GM10266 (cell line): ENCODE results near the gene CACNA1E.

Source experiments
- DNase-seq: peaks from one replicate; pipeline ENCODE4 v3.0.0; 2012; ENCODE audit errors: extremely low spot score
- TF ChIP-seq, protein P1 (sequence below): IDR thresholded peaks from 2 replicates; pipeline ENCODE4 v1.5.1; 2012; ENCODE audit warnings: mild to moderate bottlenecking, low read depth; ENCODE audit not compliant: control insufficient read depth, insufficient read depth; ENCODE audit errors: missing control alignments

The CACNA1E gene

DNA sequence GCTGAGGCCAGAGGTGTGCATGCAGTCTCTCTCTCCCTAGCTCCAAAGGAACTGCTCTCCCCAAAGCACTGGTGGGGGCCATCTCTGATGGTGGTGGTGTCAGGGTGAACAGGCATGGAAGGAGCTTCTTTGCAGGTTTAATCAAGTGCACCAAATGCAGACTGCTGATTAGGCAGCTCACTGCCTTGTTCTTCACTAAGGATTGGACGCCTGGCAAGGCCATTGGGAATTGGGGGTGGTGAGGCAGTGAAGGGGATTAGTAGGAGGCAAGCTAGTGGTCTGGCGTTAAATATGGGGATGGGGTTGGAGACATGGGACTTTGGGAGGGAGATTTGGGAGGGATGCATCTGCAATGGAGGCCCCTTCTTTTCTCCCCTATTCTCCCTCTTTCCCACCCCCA lies 1.5 kb downstream of the CACNA1E start:
- DNase-seq, result no peak
- TF ChIP-seq, protein P1, sequence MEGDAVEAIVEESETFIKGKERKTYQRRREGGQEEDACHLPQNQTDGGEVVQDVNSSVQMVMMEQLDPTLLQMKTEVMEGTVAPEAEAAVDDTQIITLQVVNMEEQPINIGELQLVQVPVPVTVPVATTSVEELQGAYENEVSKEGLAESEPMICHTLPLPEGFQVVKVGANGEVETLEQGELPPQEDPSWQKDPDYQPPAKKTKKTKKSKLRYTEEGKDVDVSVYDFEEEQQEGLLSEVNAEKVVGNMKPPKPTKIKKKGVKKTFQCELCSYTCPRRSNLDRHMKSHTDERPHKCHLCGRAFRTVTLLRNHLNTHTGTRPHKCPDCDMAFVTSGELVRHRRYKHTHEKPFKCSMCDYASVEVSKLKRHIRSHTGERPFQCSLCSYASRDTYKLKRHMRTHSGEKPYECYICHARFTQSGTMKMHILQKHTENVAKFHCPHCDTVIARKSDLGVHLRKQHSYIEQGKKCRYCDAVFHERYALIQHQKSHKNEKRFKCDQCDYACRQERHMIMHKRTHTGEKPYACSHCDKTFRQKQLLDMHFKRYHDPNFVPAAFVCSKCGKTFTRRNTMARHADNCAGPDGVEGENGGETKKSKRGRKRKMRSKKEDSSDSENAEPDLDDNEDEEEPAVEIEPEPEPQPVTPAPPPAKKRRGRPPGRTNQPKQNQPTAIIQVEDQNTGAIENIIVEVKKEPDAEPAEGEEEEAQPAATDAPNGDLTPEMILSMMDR, result no peak

DNA sequence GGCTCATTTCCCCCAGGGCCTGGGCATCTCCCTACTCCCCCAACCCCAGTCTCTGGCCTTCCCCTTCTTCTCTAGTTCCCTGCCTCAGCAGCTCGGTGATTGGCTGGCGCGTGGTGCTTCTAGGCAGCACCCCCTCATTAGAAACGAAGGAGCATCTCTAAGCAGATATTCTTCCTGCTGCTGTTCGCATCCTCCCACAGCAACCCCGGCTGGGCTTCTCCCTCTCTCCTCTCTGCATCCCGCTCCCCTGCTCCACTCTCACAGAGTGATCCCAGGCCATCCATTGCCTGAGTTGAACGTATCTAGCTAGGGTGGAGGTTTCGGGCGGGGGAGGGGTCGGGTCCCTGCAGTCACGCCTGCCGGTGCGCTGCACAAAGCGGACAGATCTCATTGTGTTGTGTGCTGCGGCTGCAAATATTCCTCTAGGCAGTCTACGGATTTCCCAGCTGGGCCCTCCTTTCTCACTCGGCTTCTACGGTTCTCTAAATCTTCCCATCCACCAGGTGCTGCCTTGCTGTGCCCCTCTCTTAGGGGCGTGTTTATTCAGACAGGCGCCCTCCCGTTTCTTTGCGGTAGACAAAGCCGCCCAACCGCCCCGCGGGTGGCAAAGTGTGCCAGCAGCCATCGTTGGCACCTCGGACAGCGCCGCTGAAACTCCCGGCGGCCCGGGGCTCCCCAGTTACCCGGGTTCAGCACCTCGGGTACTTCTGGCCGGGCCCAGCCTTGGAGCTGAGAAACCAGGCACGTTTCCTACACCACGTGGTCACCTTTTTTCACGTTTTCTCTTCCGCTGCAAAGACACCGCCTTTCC lies 2.2 kb downstream of the CACNA1E start:
- peak; percentile 81 for DNase-seq
- TF ChIP-seq, protein P1, result no peak

DNA sequence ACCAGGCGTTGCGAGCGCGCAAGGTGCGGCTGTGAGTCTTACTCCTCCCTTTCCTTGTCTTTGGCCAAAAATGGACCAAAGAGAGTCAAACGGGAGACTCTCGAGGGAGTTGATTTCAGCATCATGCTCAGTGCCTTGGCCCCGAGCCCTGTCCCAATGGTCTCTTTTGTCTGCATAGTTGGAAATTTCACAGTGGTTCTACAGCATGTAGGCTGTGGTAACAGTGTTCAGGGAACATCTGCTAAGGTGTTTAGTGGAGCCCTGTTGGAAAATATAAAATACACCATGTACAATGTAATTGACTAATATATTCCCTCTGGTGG lies 2.7 kb downstream of the CACNA1E start:
- DNase-seq, result no peak
- TF ChIP-seq, protein P1, result peak; percentile 35

DNA sequence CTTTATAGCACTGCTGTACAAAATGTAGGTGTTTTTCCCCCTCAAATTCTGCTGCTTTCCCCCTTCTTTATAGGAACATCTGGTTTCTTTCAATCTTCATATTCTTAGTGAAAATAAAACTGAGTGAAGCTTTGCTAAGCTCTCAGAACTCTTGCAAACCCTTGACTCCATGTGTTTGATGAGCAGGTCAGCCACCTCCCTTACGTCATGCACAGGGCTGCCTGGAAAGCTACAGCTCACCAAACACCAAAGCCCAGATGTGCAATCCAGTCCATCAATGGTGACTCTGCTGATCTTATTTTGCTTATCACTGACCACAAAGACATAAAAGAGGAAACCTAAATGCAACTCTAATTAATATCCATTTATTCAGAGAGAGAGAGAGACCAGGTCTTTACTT lies 5.5 kb downstream of the CACNA1E start:
- no peak for DNase-seq

DNA sequence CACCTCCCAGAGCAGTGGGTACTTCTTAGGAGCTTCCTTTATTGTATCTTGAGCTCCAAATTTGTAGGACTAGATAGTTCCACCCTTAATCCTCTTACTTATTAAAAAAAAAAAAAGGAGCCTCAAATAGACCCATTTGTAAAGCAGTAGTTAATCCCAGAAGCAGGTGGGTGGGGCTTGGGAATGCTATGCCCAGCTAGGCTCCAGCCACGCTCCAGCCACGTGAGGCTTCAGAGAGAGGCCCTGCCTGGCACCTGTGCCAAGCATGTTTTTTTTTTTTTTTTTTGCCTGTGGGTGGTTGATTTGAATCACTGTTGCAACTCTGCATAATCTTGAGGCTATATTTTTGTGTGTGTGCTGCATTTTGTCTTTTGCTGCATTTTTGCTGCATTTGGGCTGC lies 7.0 kb downstream of the CACNA1E start:
- TF ChIP-seq, protein P1, result no peak
- DNase-seq, result no peak

More for the DNA sequence above, 5.5 kb downstream of the CACNA1E start:
- TF ChIP-seq, protein P1, result no peak

DNA sequence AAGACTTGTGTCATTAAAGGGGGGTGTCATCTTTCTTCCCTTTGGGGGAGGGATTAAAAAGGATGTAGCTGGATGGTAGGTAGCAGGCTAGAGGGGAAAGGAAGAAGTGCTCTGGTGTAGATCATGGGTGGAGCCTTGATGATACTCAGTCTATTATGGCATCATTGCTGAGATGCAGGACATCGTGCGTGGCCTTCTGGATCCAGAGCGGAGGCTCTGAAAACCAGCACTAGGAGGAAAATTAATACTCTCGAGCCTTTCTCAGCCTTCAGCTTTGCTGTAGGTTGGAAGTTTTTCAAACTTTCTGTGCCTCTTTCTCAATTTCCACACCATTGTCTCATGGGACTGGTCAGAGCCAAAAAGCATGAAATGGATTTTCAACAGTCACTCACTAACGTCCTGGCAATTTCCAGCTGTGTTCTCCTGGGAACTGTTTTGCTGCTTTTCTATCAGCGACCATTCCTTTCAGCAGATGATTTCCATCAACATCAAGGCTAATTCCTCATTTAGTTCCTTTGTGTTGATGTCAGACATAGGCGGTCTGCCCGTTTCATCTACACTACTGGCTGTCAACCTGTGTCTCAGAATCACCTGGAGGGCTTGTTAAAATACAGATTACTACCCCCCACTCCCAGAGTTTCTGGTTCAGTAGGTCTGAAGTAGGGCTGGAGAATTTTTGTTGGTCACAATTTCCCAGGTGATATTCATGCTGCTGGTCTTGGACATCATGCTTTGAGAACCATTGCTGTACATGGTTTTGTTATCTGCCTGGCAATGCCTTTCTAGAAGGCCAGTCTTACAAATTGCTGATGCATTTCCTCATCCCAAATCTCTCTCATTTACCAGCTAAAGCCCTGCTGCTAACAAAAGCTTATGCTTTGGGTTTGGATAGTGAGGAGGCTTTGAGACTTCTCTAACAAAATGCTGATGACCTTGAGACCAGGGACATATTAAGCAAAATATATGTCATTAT lies 7.7 kb downstream of the CACNA1E start:
- no peak for DNase-seq
- TF ChIP-seq, protein P1, result no peak
